Thyroid gland (tissue), 4 donors: Measurements from ENCODE around the gene MUSTN1. TPM values are rescaled to one million over a fixed set of nuclear protein-coding genes. Genes with fewer than 3 reads are reported as not detected.
A peak's percentile ranks its signal among the peaks of the same experiment; 100 is the strongest.

Experiments used
- DNase-seq, 2 donors: peaks; one replicate each; pipeline ENCODE4 v3.0.0-alpha.2; 2019
- H3K27ac ChIP-seq, 3 donors: fragments of 200-600 bp; sonication (generic); 1 replicate in 2 of 3; 2 replicates in 1 of 3; pipeline ENCODE4 v1.5.1; 2016 to 2019; ENCODE audit warnings: mild to moderate bottlenecking in 1 of 3, moderate library complexity in 1 of 3
- H3K27me3 ChIP-seq: fragments of 200-600 bp; sonication (generic); one replicate; pipeline ENCODE4 v1.5.1; 2019
- H3K36me3 ChIP-seq, 2 donors: fragments of 200-600 bp; sonication (generic); one replicate each; pipeline ENCODE4 v1.5.1; 2016 to 2019
- H3K4me1 ChIP-seq, 2 donors: fragments of 200-600 bp; sonication (generic); one replicate each; pipeline ENCODE4 v1.5.1; 2017 to 2019
- H3K4me3 ChIP-seq, 3 donors: fragments of 200-600 bp; sonication (generic); replicated peaks in 1 of 3; 1 replicate in 2 of 3; 2 replicates in 1 of 3; pipeline ENCODE4 v1.5.1; 2016; ENCODE audit warnings: mild to moderate bottlenecking in 1 of 3
- H3K9me3 ChIP-seq: fragments of 200-600 bp; sonication (generic); one replicate; pipeline ENCODE4 v1.5.1; 2017
- CTCF ChIP-seq, 6 experiments: fragments of 200-600 bp in 3 of 6; fragments of 450-650 bp in 3 of 6; sonication (generic) in 3 of 6; IDR thresholded peaks; one replicate each; pipeline ENCODE4 v1.5.1; 2016 to 2019; ENCODE audit warnings: antibody characterized with exemption in 6 of 6, mild to moderate bottlenecking in 2 of 6, inconsistent platforms in 1 of 6, moderate library complexity in 1 of 6
- POLR2A ChIP-seq, 2 donors: fragments of 450-650 bp; IDR thresholded peaks; one replicate each; pipeline ENCODE4 v1.6.1; 2017; ENCODE audit warnings: antibody characterized with exemption in 2 of 2, mild to moderate bottlenecking in 2 of 2, moderate library complexity in 1 of 2
- WGBS, 2 donors: methylation state at CpG; one replicate each; pipeline ENCODE4 v1.1.5; 2017; 5-methylcytosine and 5-hydroxymethylcytosine counted together
- intact Hi-C: fragments of 100-400 bp; cut with DNase I; formaldehyde crosslinking; loops from one replicate; pipeline ENCODE4 v1.15.1; 2023
- total RNA-seq, 4 donors: library from RNA; depleted of rRNA; stranded (reverse); fragments of >200 nt; gene quantifications; one replicate each; pipeline ENCODE4 v1.2.3, GENCODE V29; 2016

The MUSTN1 gene
- total RNA-seq, 4 donors from 2014 or later: 4.0 to 7.0 (median 6.7) TPM

- no peak overlapping the region for H3K4me3 ChIP-seq
- WGBS, 2 donors: 39 to 51% methylated on average over 6 of the region's 6 CpGs
- no peak for TF ChIP-seq CTCF (IDR thresholded peaks at IDR 0.05)
- no peak for TF ChIP-seq POLR2A (IDR thresholded peaks at IDR 0.05)
- H3K27ac ChIP-seq: peak overlapping the region; percentile 39 to 57 (median 52)
- no peaks in the 10 kb centered on the region for H3K9me3 ChIP-seq
- DNase-seq: peak; percentile 19 to 37
- no peaks in the 10 kb centered on the region for H3K27me3 ChIP-seq
- H3K36me3 ChIP-seq: peaks cover 8 to 38% of the 10 kb centered on the region in 2 donors
- H3K4me1 ChIP-seq: peaks cover 4 to 31% of the 10 kb centered on the region in 2 donors
- intact Hi-C loops: no loop called here
Measured at GRCh38 chr3:52845157-52845556, 10.3 kb upstream of the MUSTN1 start.

DNA sequence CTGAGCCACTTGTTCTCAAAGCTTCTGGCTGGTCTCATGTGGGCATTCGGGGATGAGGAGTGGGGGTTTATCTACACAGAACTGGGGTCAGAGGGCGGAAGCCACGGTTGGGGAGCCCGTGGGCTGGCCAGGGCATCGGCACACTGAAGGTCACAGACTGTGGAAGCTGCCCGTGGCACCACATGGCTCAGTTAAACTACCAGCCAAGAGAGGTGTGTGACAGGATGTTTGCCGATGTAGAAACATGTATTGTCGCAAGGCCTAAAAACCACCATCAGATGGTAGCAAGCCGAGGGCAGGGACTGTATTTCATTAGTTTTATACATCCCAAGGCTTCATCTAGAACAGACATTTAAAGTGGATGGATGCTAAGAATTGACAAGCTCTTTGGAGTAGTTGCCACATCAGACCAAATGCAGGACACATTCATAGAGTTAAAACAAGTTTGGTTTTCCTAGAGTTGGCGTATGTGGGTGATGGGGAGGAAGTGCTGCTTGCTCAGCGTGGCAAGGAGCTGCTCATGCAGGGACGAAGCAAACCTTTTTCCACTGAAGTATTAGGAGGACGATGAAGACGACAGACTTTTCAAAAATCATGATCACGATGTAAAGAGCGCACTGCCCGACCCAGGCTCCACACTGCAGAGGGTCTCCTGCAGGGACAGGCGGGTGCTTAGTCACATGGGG, 9.6 kb upstream of the MUSTN1 start:
- intact Hi-C loops: no loop called here
- no peak for TF ChIP-seq POLR2A (IDR thresholded peaks at IDR 0.05)
- TF ChIP-seq CTCF (IDR thresholded peaks at IDR 0.05): no peak
- H3K4me1 ChIP-seq: peaks cover 4 to 31% of the 10 kb centered on the region in 2 donors

GRCh38 chr3:52843881-52844280, 9.1 kb upstream of the MUSTN1 start:
- H3K27ac ChIP-seq: no peak overlapping the region

More for the DNA sequence above, 9.6 kb upstream of the MUSTN1 start:
- DNase-seq: no peak
- Histone ChIP-seq H3K27me3 (no peaks in the 10 kb centered on the region), H3K4me3 (no peak overlapping the region), H3K27ac (no peak overlapping the region), H3K9me3 (no peaks in the 10 kb centered on the region), H3K36me3 (peaks cover 8 to 35% of the 10 kb centered on the region in 2 donors)
- WGBS, 2 donors: 86 to 93% methylated on average over 18 of the region's 18 CpGs

GRCh38 chr3:52843108-52843865, 8.5 kb upstream of the MUSTN1 start:
- intact Hi-C loops: no loop called here
- Histone ChIP-seq H3K27ac (no peak overlapping the region), H3K27me3 (no peaks in the 10 kb centered on the region), H3K4me3 (no peak overlapping the region), H3K4me1 (peaks cover 4 to 31% of the 10 kb centered on the region in 2 donors), H3K9me3 (no peaks in the 10 kb centered on the region), H3K36me3 (peaks cover 8 to 28% of the 10 kb centered on the region in 2 donors)
- no peak for TF ChIP-seq POLR2A (IDR thresholded peaks at IDR 0.05)
- TF ChIP-seq CTCF (IDR thresholded peaks at IDR 0.05): no peak
- WGBS, 2 donors: 81 to 82% methylated on average over 20 of the region's 20 CpGs
- DNase-seq: no peak

More at GRCh38 chr3:52843881-52844280, 9.1 kb upstream of the MUSTN1 start:
- H3K36me3 ChIP-seq: peaks cover 8 to 30% of the 10 kb centered on the region in 2 donors
- 100% methylated on average over 1 to 2 of the region's 2 CpGs for WGBS, 2 donors
- peaks cover 4 to 31% of the 10 kb centered on the region in 2 donors for H3K4me1 ChIP-seq
- no peak for TF ChIP-seq POLR2A (IDR thresholded peaks at IDR 0.05)
- no peak for TF ChIP-seq CTCF (IDR thresholded peaks at IDR 0.05)
- H3K4me3 ChIP-seq: no peak overlapping the region
- H3K9me3 ChIP-seq: no peaks in the 10 kb centered on the region
- no peaks in the 10 kb centered on the region for H3K27me3 ChIP-seq
- no peak for DNase-seq
- intact Hi-C loops: no loop called here

- Histone ChIP-seq H3K27ac (no peak overlapping the region), H3K27me3 (no peaks in the 10 kb centered on the region), H3K36me3 (peaks cover 8 to 21% of the 10 kb centered on the region in 2 donors), H3K4me3 (no peak overlapping the region), H3K4me1 (peaks cover 4 to 31% of the 10 kb centered on the region in 2 donors), H3K9me3 (no peaks in the 10 kb centered on the region)
- intact Hi-C loops: no loop called here
- TF ChIP-seq POLR2A (IDR thresholded peaks at IDR 0.05) (no peak), CTCF (IDR thresholded peaks at IDR 0.05) (no peak)
- DNase-seq: no peak
- 74 to 79% methylated on average over 7 of the region's 7 CpGs for WGBS, 2 donors
Measured at GRCh38 chr3:52842424-52842823, 7.6 kb upstream of the MUSTN1 start.
